Activated B cell treated with CpG ODN at 0.5 μM for 24 hours (primary cell): Measurements from ENCODE around the gene IGF2R. TPM values are rescaled to one million over a fixed set of nuclear protein-coding genes. Genes with fewer than 3 reads are reported as not detected.
"Not testable (repeated sequence)": the region's sequence is repeated elsewhere in the genome, so short reads cannot be mapped to it uniquely, and the experiment has no call there.

Experiments
- ATAC-seq: fragments of 200-7000 bp; cut with Tn5 transposase; one replicate; pipeline ENCODE4 v1.10.0; 2021; ENCODE audit warnings: low read depth, mild to moderate bottlenecking, moderate library complexity
- CTCF ChIA-PET: fragments of 350-600 bp; sonication (Branson Sonifier 250); formaldehyde crosslinking; loops from one replicate; lab custom pipeline; 2021; ENCODE audit warnings: antibody characterized with exemption; lab: Charles Lee
- POLR2A ChIA-PET: fragments of 350-600 bp; sonication (Branson Sonifier 250); formaldehyde crosslinking; loops from one replicate; lab custom pipeline; 2021; ENCODE audit warnings: antibody characterized with exemption; lab: Charles Lee
- DNase-seq: peaks from one replicate; pipeline ENCODE4 v3.0.0; 2022
- H3K27ac Mint-ChIP-seq: one replicate; pipeline ENCODE4 v1.8.0; 2020; ENCODE audit warnings: mixed read lengths
- H3K27me3 Mint-ChIP-seq: one replicate; pipeline ENCODE4 v1.8.0; 2021; ENCODE audit warnings: mixed read lengths
- H3K36me3 Mint-ChIP-seq: one replicate; pipeline ENCODE4 v1.8.0; 2021; ENCODE audit warnings: low read depth, mixed read lengths
- H3K4me1 Mint-ChIP-seq: one replicate; pipeline ENCODE4 v1.8.0; 2021; ENCODE audit warnings: mixed read lengths
- H3K4me3 Mint-ChIP-seq: one replicate; pipeline ENCODE4 v1.8.0; 2020; ENCODE audit warnings: mild to moderate bottlenecking, mixed read lengths
- H3K9me3 Mint-ChIP-seq: one replicate; pipeline ENCODE4 v1.8.0; 2020; ENCODE audit warnings: mixed read lengths
- intact Hi-C: fragments of 100-400 bp; cut with micrococcal nuclease; formaldehyde crosslinking; loops from one replicate; pipeline ENCODE4 v1.15.1; 2024
- total RNA-seq: library from RNA; stranded (reverse); gene quantifications from 2 replicates; pipeline ENCODE4 v1.2.3, GENCODE V29; 2022
- TF ChIP-seq, protein P1 (sequence below): fragments of 200-600 bp; IDR thresholded peaks from one replicate; pipeline ENCODE4 v1.8.0; 2022; ENCODE audit warnings: antibody characterized with exemption, mild to moderate bottlenecking

IGF2R gene
- total RNA-seq, 1 donor from 2014 or later, result 79.5 TPM

GRCh38 chr6:160137989-160138835, 169.3 kb downstream of the IGF2R start:
- Mint-ChIP-seq H3K27ac (no peak overlapping the region), H3K4me1 (no peaks in the 10 kb centered on the region), H3K27me3 (no peaks in the 10 kb centered on the region), H3K4me3 (no peak overlapping the region), H3K36me3 (no peaks in the 10 kb centered on the region), H3K9me3 (no peaks in the 10 kb centered on the region)
- intact Hi-C loops, result loop anchor here (1.0 kb wide), 3 partner anchors 275 to 396 kb away; no protein-coding TSS in a partner anchor
- ChIA-PET POLR2A (no interaction called here), CTCF (interaction anchor here (0.6 to 2.0 kb wide), 4 partner anchors 26 to 396 kb away, joined by 3 to 10 read pairs (median 4); no protein-coding TSS in a partner anchor)
- TF ChIP-seq, protein P1, sequence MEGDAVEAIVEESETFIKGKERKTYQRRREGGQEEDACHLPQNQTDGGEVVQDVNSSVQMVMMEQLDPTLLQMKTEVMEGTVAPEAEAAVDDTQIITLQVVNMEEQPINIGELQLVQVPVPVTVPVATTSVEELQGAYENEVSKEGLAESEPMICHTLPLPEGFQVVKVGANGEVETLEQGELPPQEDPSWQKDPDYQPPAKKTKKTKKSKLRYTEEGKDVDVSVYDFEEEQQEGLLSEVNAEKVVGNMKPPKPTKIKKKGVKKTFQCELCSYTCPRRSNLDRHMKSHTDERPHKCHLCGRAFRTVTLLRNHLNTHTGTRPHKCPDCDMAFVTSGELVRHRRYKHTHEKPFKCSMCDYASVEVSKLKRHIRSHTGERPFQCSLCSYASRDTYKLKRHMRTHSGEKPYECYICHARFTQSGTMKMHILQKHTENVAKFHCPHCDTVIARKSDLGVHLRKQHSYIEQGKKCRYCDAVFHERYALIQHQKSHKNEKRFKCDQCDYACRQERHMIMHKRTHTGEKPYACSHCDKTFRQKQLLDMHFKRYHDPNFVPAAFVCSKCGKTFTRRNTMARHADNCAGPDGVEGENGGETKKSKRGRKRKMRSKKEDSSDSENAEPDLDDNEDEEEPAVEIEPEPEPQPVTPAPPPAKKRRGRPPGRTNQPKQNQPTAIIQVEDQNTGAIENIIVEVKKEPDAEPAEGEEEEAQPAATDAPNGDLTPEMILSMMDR, result no peak
- no peak for ATAC-seq
- DNase-seq, result no peak

- H3K4me3 Mint-ChIP-seq, result no peak overlapping the region
- no peaks in the 10 kb centered on the region for H3K9me3 Mint-ChIP-seq
- ATAC-seq, result no peak
- ChIA-PET POLR2A (no interaction called here), CTCF (interaction anchor here (0.6 to 2.0 kb wide), 3 partner anchors 275 to 395 kb away, joined by 3 to 10 read pairs (median 4); no protein-coding TSS in a partner anchor)
- no peak for DNase-seq
- no peaks in the 10 kb centered on the region for H3K36me3 Mint-ChIP-seq
- H3K4me1 Mint-ChIP-seq, result no peaks in the 10 kb centered on the region
- no peaks in the 10 kb centered on the region for H3K27me3 Mint-ChIP-seq
- intact Hi-C loops, result loop anchor here (1.0 kb wide), 3 partner anchors 276 to 395 kb away; no protein-coding TSS in a partner anchor
- H3K27ac Mint-ChIP-seq, result no peak overlapping the region
- TF ChIP-seq, protein P1, result no peak
These were observed 170.0 kb downstream of the IGF2R start for GRCh38 chr6:160138839-160139419.

DNA sequence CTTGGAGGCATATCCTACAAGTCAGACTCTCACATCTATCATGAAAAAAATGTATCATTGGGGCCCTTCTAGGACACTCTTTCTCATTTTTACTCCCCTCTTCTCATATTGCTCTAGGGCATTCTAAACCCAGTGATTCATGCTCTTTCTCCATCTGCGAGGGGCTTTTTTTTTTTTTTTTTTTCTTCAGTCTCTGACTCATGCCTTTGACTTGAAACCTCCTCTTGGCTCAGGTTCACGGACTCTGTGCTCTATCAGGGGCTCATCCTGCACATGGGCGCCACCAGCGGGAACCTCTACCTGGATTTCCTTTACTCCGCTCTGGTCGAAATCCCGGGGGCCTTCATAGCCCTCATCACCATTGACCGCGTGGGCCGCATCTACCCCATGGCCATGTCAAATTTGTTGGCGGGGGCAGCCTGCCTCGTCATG, 170.6 kb downstream of the IGF2R start:
- TF ChIP-seq, protein P1, result no peak
- Mint-ChIP-seq H3K36me3 (no peaks in the 10 kb centered on the region), H3K4me1 (no peaks in the 10 kb centered on the region), H3K4me3 (no peak overlapping the region), H3K9me3 (peaks cover 2% of the 10 kb centered on the region), H3K27ac (no peak overlapping the region), H3K27me3 (no peaks in the 10 kb centered on the region)
- DNase-seq, result no peak
- ATAC-seq, result no peak
- ChIA-PET POLR2A (no interaction called here), CTCF (no interaction called here)
- intact Hi-C loops, result no loop called here

DNA sequence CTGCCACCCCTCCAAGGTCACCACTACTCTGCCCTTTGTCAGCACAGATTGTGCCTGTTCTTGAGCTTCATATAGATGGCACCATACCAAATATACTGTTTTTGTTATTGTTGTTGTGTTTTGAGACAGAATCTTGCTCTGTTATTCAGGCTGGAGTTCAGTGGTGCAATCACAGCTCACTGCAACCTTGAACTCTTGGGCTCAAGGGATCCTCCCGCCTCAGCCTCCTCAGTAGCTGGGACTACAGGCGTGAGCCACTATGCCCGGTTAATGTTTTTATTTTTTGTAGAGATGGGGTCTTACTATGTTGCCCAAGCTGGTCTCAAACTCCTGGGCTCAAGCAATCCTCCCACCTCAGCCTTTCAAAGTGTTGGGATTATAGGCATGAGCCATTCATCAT, 171.6 kb downstream of the IGF2R start:
- intact Hi-C loops, result not testable (repeated sequence)

DNA sequence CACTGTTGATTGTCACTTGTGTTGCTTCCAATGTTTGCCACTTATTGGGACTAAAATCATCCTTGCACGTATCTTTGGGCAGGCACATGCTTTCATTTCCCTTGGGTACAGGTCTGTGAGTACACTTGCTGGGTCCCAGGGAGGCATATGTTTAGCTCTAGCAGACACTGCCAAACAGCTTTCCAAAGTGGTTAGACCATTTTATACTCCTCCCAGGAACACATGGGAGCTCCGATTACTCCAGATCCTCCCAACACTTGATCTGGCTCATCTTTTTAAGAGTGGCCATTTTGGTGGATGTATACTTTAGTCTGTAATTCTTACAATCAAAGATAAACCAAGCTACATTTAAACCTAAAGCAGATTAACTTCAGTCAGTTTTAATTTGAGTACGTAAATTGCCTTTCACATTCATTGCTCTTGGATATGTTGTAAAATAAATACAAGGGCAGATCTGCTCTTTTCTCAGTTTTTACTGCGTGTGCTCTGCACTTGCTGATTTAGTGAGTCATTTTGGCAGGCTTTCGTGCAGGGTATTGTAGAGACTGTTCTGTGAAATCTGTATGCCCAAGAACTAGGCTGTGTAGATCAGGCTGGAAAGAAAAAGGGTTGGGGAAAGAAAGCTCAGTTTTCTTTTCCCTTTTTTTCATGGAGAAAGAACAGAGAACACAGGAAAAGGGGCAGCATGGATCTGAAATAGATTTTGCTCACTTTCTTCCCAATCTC, 172.3 kb downstream of the IGF2R start:
- ChIA-PET POLR2A (no interaction called here), CTCF (interaction anchor here (2.0 kb wide), 1 partner anchor 393 kb away, joined by 6 read pairs; no protein-coding TSS in a partner anchor)
- intact Hi-C loops, result no loop called here
- TF ChIP-seq, protein P1, result no peak
- DNase-seq (no peak), ATAC-seq (no peak)
- Mint-ChIP-seq H3K27ac (no peak overlapping the region), H3K27me3 (no peaks in the 10 kb centered on the region), H3K4me1 (no peaks in the 10 kb centered on the region), H3K4me3 (no peak overlapping the region), H3K9me3 (peaks cover 3% of the 10 kb centered on the region), H3K36me3 (no peaks in the 10 kb centered on the region)

More for the DNA sequence above, 171.6 kb downstream of the IGF2R start:
- H3K4me1 Mint-ChIP-seq, H3K27ac Mint-ChIP-seq, ATAC-seq, H3K36me3 Mint-ChIP-seq, H3K9me3 Mint-ChIP-seq, POLR2A ChIA-PET, H3K27me3 Mint-ChIP-seq, H3K4me3 Mint-ChIP-seq, DNase-seq: not testable (repeated sequence)
- CTCF ChIA-PET, result interaction anchor here (2.0 kb wide), 1 partner anchor 393 kb away, joined by 6 read pairs; no protein-coding TSS in a partner anchor
